Smooth muscle cell (in vitro differentiated cells): ENCODE results near the gene ARL8B. TPM values are rescaled to one million over a fixed set of nuclear protein-coding genes. Genes with fewer than 3 reads are reported as not detected.
A peak's percentile ranks its signal among the peaks of the same experiment; 100 is the strongest.

Source experiments
- DNase-seq: peaks from one replicate; lab custom pipeline; 2025; ENCODE audit not compliant: unreplicated experiment; lab: John Stamatoyannopoulos, UW
- H2AFZ ChIP-seq: fragments of 200-600 bp; sonication (generic); 2 replicates; pipeline ENCODE4 v1.6.0; 2016; ENCODE audit warnings: antibody characterized with exemption, low read depth, mild to moderate bottlenecking
- H3F3A ChIP-seq: fragments of 200-600 bp; sonication (generic); 2 replicates; pipeline ENCODE4 v1.6.0; 2017; ENCODE audit warnings: antibody characterized with exemption, low read depth
- H3K27ac ChIP-seq: fragments of 200-600 bp; sonication (generic); 2 replicates; pipeline ENCODE4 v1.5.1; 2016; ENCODE audit warnings: low read depth, mild to moderate bottlenecking
- H3K27me3 ChIP-seq: fragments of 200-600 bp; sonication (generic); 2 replicates; pipeline ENCODE4 v1.6.1; 2016; ENCODE audit warnings: low read depth, mild to moderate bottlenecking
- H3K36me3 ChIP-seq: fragments of 200-600 bp; sonication (generic); 2 replicates; pipeline ENCODE4 v1.5.1; 2016; ENCODE audit warnings: low read depth
- H3K4me1 ChIP-seq: fragments of 200-600 bp; sonication (generic); 2 replicates; pipeline ENCODE4 v1.5.1; 2016; ENCODE audit warnings: low read depth
- H3K4me2 ChIP-seq: fragments of 200-600 bp; sonication (generic); 2 replicates; pipeline ENCODE4 v1.6.0; 2016; ENCODE audit warnings: mild to moderate bottlenecking
- H3K4me3 ChIP-seq: fragments of 200-600 bp; sonication (generic); 2 replicates; pipeline ENCODE4 v1.5.1; 2016; ENCODE audit warnings: mild to moderate bottlenecking
- H3K79me2 ChIP-seq: fragments of 200-600 bp; sonication (generic); 2 replicates; pipeline ENCODE4 v1.6.0; 2016; ENCODE audit warnings: low read depth, mild to moderate bottlenecking
- H3K9ac ChIP-seq: fragments of 200-600 bp; sonication (generic); 2 replicates; pipeline ENCODE4 v1.6.0; 2016; ENCODE audit warnings: low read depth
- H3K9me3 ChIP-seq: fragments of 200-600 bp; sonication (generic); replicated peaks from 2 replicates; pipeline ENCODE4 v1.5.1; 2016; ENCODE audit warnings: low read depth
- H4K20me1 ChIP-seq: fragments of 200-600 bp; sonication (generic); 2 replicates; pipeline ENCODE4 v1.6.0; 2016; ENCODE audit warnings: low read depth
- CTCF ChIP-seq: fragments of 200-600 bp; sonication (generic); IDR thresholded peaks from 2 replicates; pipeline ENCODE4 v1.5.1; 2017; ENCODE audit warnings: borderline replicate concordance, mild to moderate bottlenecking, antibody characterized with exemption; ENCODE audit not compliant: insufficient read depth, poor library complexity, severe bottlenecking
- WGBS: methylation state at CpG from one replicate; pipeline ENCODE4 v1.1.7; 2016; ENCODE audit warnings: low lambda C conversion rate; 5-methylcytosine and 5-hydroxymethylcytosine counted together
- polyA plus RNA-seq: library from polyadenylated mRNA; unstranded; fragments of >200 nt; fragmentation: Nextera tagmentation; extraction: Ambion mirVana; gene quantifications from 2 replicates; pipeline ENCODE4 v1.2.1, GENCODE V29; 2016
- total RNA-seq: library from RNA; depleted of rRNA; stranded (reverse); fragments of >200 nt; gene quantifications from 2 replicates; pipeline ENCODE4 v1.2.3, GENCODE V29; 2014

ARL8B gene
- total and polyA plus RNA-seq, 2 experiments from 2014 or later = 33.6 to 95.0 TPM

GRCh38 chr3:5123937-5124336 lies 1.8 kb downstream of the ARL8B start:
- peak overlapping the region; percentile 93 for H3K27ac ChIP-seq
- TF ChIP-seq CTCF = no peak
- WGBS = 77% methylated on average over 12 of the region's 12 CpGs

GRCh38 chr3:5126586-5126985 lies 4.5 kb downstream of the ARL8B start:
- no peak overlapping the region for H3K4me3 ChIP-seq
- DNase-seq = no peak
- peaks cover 14% of the 10 kb centered on the region for H3K4me1 ChIP-seq
- TF ChIP-seq CTCF = no peak
- H2AFZ ChIP-seq = no peak overlapping the region
- peak overlapping the region; percentile 93 for H3K4me2 ChIP-seq
- no peaks in the 10 kb centered on the region for H3K36me3 ChIP-seq
- peaks cover 87% of the 10 kb centered on the region for H4K20me1 ChIP-seq
- peak overlapping the region; percentile 93 for H3K27ac ChIP-seq
- peaks cover 94% of the 10 kb centered on the region for H3K79me2 ChIP-seq
- peak overlapping the region; percentile 55 for H3K9ac ChIP-seq
- no peaks in the 10 kb centered on the region for H3K9me3 ChIP-seq
- H3F3A ChIP-seq = peaks cover 9% of the 10 kb centered on the region
- no peaks in the 10 kb centered on the region for H3K27me3 ChIP-seq

More at GRCh38 chr3:5123937-5124336, 1.8 kb downstream of the ARL8B start:
- no peak for DNase-seq
- Histone ChIP-seq H3K4me2 (peak overlapping the region; percentile 93), H3K4me3 (peak overlapping the region; percentile 90), H3K36me3 (no peaks in the 10 kb centered on the region), H3F3A (peaks cover 9% of the 10 kb centered on the region), H3K79me2 (peaks cover 68% of the 10 kb centered on the region), H3K9ac (peak overlapping the region; percentile 99), H3K4me1 (peaks cover 14% of the 10 kb centered on the region), H2AFZ (no peak overlapping the region), H4K20me1 (peaks cover 62% of the 10 kb centered on the region), H3K27me3 (no peaks in the 10 kb centered on the region), H3K9me3 (no peaks in the 10 kb centered on the region)

GRCh38 chr3:5128849-5129248 lies 6.8 kb downstream of the ARL8B start:
- H3K27me3 ChIP-seq = no peaks in the 10 kb centered on the region
- WGBS = 100% methylated on average over 2 of the region's 2 CpGs
- H3F3A ChIP-seq = peaks cover 9% of the 10 kb centered on the region
- no peak overlapping the region for H2AFZ ChIP-seq
- no peak for TF ChIP-seq CTCF
- no peak overlapping the region for H3K4me3 ChIP-seq
- no peaks in the 10 kb centered on the region for H3K36me3 ChIP-seq
- H3K27ac ChIP-seq = no peak overlapping the region
- DNase-seq = no peak
- peaks cover 98% of the 10 kb centered on the region for H4K20me1 ChIP-seq
- H3K9ac ChIP-seq = no peak overlapping the region
- H3K4me2 ChIP-seq = no peak overlapping the region
- H3K4me1 ChIP-seq = peaks cover 9% of the 10 kb centered on the region
- H3K79me2 ChIP-seq = peaks cover 99% of the 10 kb centered on the region
- H3K9me3 ChIP-seq = no peaks in the 10 kb centered on the region

- H3K9me3 ChIP-seq = no peaks in the 10 kb centered on the region
- no peak for DNase-seq
- WGBS = 82% methylated on average over 7 of the region's 7 CpGs
- H4K20me1 ChIP-seq = peaks cover 99% of the 10 kb centered on the region
- H2AFZ ChIP-seq = no peak overlapping the region
- H3K4me3 ChIP-seq = no peak overlapping the region
- H3K9ac ChIP-seq = no peak overlapping the region
- TF ChIP-seq CTCF = no peak
- H3K79me2 ChIP-seq = peaks cover 100% of the 10 kb centered on the region
- H3F3A ChIP-seq = no peaks in the 10 kb centered on the region
- H3K27ac ChIP-seq = peak overlapping the region; percentile 6
- H3K4me2 ChIP-seq = no peak overlapping the region
- no peaks in the 10 kb centered on the region for H3K4me1 ChIP-seq
- no peaks in the 10 kb centered on the region for H3K36me3 ChIP-seq
- no peaks in the 10 kb centered on the region for H3K27me3 ChIP-seq
Measured at GRCh38 chr3:5133239-5134018, 11.3 kb downstream of the ARL8B start.
